Measurements from ENCODE around the gene TM4SF4.

DNA sequence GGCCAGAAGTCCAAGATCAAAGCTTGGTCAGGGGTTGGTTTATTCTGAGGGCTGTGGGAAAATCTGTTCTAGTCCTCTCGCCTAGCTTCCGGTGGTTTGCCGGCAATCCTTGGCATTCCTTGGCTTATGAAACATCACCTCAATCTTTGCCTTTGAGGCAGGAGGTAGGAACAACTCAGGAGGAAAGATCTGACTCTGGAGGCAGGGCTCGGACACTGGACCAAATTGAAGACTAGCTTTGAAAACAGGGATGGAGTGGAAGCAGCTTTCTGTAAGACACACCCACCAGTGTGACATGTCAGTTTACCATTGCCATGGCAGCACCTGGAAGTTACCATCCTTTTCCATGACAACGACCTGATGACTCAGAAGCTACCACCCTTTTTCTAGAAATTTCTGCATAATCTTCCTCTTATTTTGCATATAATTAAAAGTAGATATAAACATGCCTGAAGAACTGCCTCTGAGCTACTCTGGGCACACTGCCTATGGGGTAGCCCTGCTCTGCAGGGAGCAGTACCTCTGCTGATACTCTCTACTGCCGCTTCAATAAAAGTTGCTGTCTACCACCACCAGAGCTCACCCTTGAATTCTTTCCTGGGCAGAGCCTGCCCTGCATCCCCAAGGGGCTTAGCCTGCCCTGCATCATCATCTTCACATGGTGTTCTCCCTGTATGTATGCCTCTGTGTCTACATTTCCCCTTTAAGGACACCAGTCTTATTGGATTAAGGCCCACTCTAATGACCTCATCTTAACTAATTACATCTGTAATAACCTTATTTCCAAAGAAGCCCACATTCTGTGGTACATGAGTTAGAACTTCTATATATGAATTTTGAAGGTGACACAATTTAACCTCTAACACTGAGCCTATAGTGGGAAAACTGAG lies 38.3 kb upstream of the TM4SF4 start:
- no peak for TF ChIP-seq EZH2phosphoT487 (IDR thresholded peaks at IDR 0.05; ENCODE audit: borderline replicate concordance)
- TF ChIP-seq, protein P1, sequence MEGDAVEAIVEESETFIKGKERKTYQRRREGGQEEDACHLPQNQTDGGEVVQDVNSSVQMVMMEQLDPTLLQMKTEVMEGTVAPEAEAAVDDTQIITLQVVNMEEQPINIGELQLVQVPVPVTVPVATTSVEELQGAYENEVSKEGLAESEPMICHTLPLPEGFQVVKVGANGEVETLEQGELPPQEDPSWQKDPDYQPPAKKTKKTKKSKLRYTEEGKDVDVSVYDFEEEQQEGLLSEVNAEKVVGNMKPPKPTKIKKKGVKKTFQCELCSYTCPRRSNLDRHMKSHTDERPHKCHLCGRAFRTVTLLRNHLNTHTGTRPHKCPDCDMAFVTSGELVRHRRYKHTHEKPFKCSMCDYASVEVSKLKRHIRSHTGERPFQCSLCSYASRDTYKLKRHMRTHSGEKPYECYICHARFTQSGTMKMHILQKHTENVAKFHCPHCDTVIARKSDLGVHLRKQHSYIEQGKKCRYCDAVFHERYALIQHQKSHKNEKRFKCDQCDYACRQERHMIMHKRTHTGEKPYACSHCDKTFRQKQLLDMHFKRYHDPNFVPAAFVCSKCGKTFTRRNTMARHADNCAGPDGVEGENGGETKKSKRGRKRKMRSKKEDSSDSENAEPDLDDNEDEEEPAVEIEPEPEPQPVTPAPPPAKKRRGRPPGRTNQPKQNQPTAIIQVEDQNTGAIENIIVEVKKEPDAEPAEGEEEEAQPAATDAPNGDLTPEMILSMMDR (conservative IDR thresholded peaks at IDR 0.05; ENCODE audit: low read length) = no peak

Measured in Loucy (cell line).